Occipital lobe (tissue), 2 donors: ENCODE data around the gene RBM26. TPM values are rescaled to one million over a fixed set of nuclear protein-coding genes. Genes with fewer than 3 reads are reported as not detected.

Source experiments
- DNase-seq: peaks from one replicate; lab custom pipeline; 2025; lab: John Stamatoyannopoulos, UW
- total RNA-seq: library from RNA; depleted of rRNA; stranded (reverse); fragments of >200 nt; gene quantifications from one replicate; pipeline ENCODE4 v1.2.3, GENCODE V29; 2014

RBM26 gene
- total RNA-seq, 1 donor from 2014 or later = 79.5 TPM

- DNase-seq = no peak
Measured at GRCh38 chr13:79338343-79338742, 67.7 kb downstream of the RBM26 start.

DNA sequence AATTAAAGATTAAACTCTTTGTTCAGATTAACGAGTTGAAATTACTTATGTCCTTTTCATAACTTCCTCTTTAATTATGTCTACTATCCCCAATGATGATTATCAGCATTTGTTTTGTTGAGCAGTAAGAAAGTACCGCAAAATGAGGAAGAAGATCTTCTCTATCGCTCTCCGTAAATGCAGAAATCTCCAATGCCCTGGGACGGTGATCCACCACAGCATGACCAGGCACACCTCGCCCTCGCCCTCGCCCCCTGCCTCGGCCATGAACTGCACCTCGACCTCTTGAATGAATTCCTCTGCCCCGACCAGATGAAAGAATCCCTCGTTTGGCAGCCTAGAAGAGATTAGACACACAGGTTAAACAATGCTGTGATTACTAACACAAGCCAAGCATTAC is 69.1 kb downstream of the RBM26 start:
- no peak for DNase-seq

DNA sequence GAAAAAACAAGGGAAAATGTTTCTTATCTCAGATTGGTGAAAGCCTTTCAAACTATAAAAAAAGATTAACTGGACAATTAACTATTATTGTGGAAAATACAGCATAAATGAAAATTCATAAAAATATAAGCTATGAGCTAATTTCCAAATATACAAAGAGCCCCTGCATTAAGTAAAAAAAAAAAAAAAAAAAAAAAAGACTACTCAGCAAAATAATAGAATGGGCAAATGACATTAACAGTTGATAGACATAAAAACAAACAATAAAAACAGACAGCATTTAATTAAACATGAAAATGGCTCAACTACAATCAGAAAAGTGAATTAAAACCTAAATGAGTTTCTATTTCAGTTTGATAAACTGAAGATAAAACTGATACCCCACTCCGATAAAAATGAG is 77.5 kb downstream of the RBM26 start:
- no peak for DNase-seq

DNA sequence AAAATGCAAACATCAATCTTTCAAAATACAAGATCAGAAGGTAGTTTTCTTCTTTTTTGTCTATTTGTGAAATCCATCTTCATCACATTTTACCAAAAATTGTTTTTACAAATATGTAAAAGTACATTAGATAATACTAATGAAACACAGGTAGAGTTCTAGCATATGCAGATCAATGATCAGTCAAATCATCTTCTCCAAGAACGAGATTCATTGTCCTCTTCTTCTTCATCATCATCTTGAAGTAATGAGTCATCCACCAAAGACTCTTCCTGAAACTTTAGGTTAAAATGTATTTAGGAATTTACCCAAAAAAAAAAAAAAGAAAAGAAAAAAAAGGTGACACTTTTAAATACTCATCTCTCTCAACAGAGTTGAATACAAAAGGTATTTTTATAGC is 85.6 kb downstream of the RBM26 start:
- no peak for DNase-seq

DNA sequence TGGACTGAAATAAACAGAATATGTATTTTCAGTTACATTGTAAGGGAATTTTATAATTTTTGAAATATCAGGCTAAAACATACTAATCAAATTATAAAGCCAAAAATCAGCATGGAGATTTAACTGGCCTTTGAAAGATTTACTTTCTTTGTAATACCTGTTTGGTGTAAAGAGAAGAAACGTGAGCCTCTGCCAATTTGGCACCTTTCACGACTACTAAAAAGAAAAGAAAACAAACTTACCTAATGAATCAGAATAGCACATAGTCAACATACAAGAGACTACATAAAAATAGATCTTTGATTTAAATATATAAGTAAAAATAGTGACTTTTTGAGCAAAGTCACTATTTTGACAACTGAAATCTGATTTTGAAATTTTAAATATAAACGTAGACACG is 87.4 kb downstream of the RBM26 start:
- DNase-seq = no peak

GRCh38 chr13:79317856-79318255 is 88.2 kb downstream of the RBM26 start:
- no peak for DNase-seq

DNA sequence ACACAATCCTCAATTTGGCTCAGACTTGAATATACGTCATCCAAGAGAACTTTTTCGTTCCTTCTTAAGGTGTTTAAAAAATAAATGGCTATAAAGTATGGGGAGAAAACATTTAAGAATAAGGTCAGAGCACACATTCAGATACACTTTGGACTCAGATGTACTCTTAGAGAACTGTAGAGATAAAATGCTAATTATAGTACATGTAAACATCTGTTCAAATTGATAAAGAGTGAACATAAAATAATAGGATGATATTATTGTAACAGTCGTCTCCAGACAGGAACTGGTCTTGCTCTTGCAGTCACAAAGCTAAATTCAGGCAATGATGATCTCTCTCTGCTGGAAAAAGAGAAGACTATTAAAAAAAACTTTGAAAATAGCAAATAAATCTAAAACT is 91.4 kb downstream of the RBM26 start:
- DNase-seq = no peak

- DNase-seq = no peak
Measured at GRCh38 chr13:79312340-79312855, 93.7 kb downstream of the RBM26 start.

DNA sequence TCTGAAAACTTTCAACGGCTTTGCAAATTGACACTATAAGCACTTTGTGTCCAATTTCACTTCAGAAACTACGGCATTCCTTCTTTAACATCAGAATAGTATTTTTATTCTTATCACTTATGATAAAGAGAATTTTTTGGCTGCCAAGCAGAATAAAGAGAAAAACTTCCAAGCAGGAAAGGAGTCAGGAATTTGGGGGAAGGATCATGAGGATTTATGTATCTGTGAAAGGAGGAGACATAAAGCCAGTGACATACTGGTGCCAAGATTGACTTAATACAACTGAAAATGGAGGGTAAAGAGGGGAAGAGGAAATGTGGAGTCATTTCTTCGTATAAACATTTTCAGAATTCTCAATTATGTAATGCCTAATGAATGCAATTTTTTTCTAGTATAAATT is 94.7 kb downstream of the RBM26 start:
- DNase-seq = no peak

GRCh38 chr13:79309690-79310089 is 96.4 kb downstream of the RBM26 start:
- no peak for DNase-seq

DNA sequence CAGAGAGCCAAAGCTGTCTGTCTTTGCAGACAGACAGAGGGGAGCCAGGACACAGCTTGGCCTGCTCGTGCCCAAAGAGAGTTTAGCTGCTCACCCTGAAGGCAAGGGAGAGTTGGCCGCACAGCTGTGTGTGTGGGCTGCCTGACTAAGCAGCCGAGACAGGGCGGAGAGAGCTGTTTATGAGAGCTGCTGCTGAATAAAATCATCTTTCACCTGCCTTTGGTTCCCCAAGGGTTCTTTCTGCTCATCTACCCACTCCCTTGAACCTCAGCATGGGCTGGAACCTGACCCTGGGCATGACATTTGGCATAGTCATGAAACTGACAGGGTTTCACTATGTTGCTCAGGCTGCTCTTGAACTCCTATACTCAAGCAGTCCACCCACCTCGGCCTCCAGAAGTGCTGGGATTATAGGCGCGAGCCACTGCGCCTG is 98.2 kb downstream of the RBM26 start:
- DNase-seq = peak; percentile 16

DNA sequence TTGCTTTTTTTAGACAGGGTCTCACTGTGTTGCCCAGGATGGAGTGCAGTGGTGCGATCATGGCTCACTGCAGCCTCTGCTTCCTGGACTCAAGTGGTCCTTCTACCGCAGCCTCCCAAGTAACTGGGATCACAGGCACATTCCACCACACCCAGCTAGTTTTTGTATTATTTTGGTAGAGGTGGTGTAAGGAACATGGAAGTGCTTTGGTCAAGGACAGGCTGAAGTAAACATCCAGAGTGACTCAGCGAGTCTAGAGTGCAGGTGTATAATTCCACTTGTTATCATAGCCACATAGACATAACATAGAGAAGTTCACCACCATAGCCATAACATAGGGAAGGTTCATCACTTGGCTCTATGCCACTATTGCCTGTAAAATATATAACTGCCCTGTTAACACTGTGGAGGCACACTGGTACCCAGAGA is 98.6 kb downstream of the RBM26 start:
- DNase-seq = no peak

DNA sequence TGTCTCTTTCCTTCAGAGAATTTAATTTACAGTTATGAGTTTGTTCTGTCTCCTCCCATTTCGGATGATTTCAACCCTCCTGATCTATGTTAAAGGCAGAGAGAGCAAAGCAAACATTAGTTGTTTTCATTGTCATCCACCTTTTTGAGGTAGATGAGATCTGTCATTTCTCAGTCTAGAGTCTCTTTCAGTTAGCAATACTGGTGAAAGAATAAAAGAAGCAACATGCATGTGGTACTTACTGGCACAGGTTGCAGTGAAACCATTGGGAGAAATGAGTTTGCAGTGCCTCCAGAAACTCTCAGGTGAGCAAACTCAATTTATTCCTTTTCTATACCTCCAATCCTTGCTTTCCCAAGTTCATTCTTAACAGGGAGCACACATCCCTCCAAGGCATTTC is 99.4 kb downstream of the RBM26 start:
- no peak for DNase-seq

GRCh38 chr13:79297128-79297527 is 108.9 kb downstream of the RBM26 start:
- DNase-seq = no peak

DNA sequence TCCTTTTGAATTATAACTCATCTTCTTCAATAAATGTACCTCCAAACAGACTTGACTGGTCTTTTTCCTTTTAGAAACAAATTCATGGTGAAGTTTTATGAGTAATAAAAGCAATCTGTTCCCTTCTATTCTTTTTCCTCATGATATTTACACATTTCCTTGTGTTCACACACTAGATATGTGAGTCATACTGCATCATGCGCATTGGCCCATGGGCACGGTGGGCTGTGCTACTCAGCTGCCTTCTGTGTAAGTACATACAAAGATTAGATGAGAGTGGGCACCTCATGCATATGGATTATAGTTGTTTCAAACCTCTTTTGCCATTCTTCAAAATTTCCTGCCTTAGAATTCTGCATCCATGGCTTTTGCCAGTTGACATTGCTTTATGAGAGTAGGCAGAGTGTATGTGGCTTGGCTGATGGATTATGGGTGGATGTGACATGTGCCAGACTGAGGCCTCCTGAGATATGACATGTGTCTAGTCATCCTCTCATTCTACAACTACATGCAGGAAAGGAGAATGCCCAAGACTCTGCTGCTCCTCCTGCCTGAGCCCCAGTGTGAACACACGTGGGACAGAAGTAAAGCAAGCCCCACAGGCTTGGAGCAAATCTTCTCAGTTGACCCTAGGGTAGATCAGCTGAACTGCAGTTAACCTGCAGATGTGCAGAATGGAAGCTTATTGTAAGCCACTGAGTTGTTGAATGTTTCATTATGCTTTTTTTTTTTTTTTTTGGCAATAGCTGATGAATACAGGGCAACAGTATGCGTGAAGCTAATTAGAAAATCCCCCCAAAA is 109.9 kb downstream of the RBM26 start:
- DNase-seq = peak; percentile 7

GRCh38 chr13:79290595-79291244 is 115.3 kb downstream of the RBM26 start:
- no peak for DNase-seq

GRCh38 chr13:79289571-79289970 is 116.5 kb downstream of the RBM26 start:
- DNase-seq = no peak

- no peak for DNase-seq
Measured at GRCh38 chr13:79287939-79288795, 117.9 kb downstream of the RBM26 start.

DNA sequence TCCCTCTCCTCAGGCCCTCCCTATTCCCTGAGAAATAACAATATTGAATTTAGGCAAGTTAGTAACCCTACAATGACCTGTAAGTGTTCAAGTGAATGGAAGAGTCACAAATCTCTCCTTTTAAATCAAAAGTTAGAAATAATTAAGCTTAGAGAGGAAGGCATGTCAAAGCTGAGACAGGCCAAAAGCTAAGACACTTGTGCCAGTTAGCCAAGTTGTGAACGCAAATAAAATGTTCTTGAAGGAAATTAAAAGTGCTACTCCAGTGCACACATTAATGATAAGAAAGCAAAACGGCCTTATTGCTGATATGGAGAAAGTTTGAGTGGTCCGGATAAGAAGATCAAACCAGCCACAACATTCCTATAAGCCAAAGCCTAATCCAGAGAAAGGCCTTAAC is 120.9 kb downstream of the RBM26 start:
- DNase-seq = no peak

- DNase-seq = no peak
Measured at GRCh38 chr13:79283742-79284141, 122.3 kb downstream of the RBM26 start.

DNA sequence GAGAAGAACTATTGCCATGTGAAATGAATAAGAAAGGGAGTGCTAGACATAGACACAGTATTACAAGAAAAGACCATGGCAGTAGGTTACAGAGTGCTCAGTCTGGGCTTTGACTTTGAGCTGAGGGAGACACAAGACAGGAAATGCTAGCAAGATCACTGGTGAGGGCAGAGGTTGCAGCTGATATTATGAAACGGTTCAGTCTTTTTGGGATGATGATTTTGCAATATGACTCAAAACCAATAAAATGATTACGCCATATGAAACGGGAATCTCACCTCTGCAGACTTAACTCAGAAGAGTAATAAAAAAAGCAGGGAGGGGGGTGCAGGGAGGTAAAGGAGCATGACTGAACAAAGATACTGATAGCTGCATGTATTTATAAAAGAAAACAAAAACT is 123.1 kb downstream of the RBM26 start:
- no peak for DNase-seq

GRCh38 chr13:79282508-79282907 is 123.5 kb downstream of the RBM26 start:
- no peak for DNase-seq
